Stimulated activated CD8-positive, alpha-beta memory T cell treated with anti-CD3 and anti-CD28 coated beads, Interleukin-4, amount 100 ng/mL, for 48 hours (primary cell): ENCODE data around the gene KCNK15.

Experiments
- DNase-seq: peaks from one replicate; pipeline ENCODE4 v3.0.0-alpha.2; 2020

KCNK15 gene

GRCh38 chr20:44792796-44793195 is 47.1 kb downstream of the KCNK15 start:
- DNase-seq = no peak

- no peak for DNase-seq
Observed at GRCh38 chr20:44795836-44796235, 50.2 kb downstream of the KCNK15 start.

GRCh38 chr20:44796311-44796710 is 50.6 kb downstream of the KCNK15 start:
- no peak for DNase-seq

- no peak for DNase-seq
Observed at GRCh38 chr20:44796758-44797457, 51.2 kb downstream of the KCNK15 start.

GRCh38 chr20:44799691-44800090 is 54.0 kb downstream of the KCNK15 start:
- no peak for DNase-seq

GRCh38 chr20:44800391-44801046 is 54.9 kb downstream of the KCNK15 start:
- DNase-seq = peak; percentile 49
